Measurements from ENCODE around the gene MAB21L1.

The MAB21L1 gene

DNA sequence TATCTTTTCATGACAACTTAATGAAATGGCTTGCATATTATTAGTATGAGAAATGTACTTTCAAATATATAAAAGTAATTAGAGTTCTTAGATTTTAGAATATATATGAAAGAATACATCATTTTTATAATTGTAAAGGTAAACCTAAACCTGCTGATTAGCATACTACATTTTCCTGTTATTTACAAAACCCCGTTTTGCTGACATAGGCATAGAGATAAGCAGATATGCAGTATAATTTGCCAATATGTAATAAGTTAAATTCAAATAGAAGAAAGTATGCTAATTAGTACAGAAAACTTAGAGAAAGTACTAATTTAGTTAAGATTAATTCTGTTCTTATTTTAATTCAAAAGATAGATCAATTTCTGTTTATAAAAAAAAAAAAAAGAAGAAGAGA, 21.5 kb downstream of the MAB21L1 start:
- no peak for ATAC-seq
- TF ChIP-seq ARNTL (CRISPR knock-in tag; IDR thresholded peaks at IDR 0.05; ENCODE audit: borderline replicate concordance, low read depth) (no peak), ZNF565 (CRISPR knock-in tag; conservative IDR thresholded peaks at IDR 0.05; ENCODE audit: low read depth) (no peak), ZFP30 (CRISPR knock-in tag; IDR thresholded peaks at IDR 0.05) (no peak), RARB (CRISPR knock-in tag; IDR thresholded peaks at IDR 0.05) (no peak), SNAI2 (CRISPR knock-in tag; IDR thresholded peaks at IDR 0.05) (no peak), ZFP3 (CRISPR knock-in tag; IDR thresholded peaks at IDR 0.05) (no peak), BACH2 (CRISPR knock-in tag; IDR thresholded peaks at IDR 0.05; ENCODE audit: borderline replicate concordance) (no peak), ISL1 (CRISPR knock-in tag; IDR thresholded peaks at IDR 0.05) (no peak), TOX (CRISPR knock-in tag; IDR thresholded peaks at IDR 0.05; ENCODE audit: borderline replicate concordance) (no peak), TCF4 (CRISPR knock-in tag; IDR thresholded peaks at IDR 0.05; ENCODE audit: borderline replicate concordance) (no peak), ZNF8 (CRISPR knock-in tag; IDR thresholded peaks at IDR 0.05) (no peak), CSDC2 (CRISPR knock-in tag; IDR thresholded peaks at IDR 0.05) (no peak), OSR1 (CRISPR knock-in tag; IDR thresholded peaks at IDR 0.05) (no peak), ESRRG (CRISPR knock-in tag; IDR thresholded peaks at IDR 0.05) (no peak)
- TF ChIP-seq, protein P1, sequence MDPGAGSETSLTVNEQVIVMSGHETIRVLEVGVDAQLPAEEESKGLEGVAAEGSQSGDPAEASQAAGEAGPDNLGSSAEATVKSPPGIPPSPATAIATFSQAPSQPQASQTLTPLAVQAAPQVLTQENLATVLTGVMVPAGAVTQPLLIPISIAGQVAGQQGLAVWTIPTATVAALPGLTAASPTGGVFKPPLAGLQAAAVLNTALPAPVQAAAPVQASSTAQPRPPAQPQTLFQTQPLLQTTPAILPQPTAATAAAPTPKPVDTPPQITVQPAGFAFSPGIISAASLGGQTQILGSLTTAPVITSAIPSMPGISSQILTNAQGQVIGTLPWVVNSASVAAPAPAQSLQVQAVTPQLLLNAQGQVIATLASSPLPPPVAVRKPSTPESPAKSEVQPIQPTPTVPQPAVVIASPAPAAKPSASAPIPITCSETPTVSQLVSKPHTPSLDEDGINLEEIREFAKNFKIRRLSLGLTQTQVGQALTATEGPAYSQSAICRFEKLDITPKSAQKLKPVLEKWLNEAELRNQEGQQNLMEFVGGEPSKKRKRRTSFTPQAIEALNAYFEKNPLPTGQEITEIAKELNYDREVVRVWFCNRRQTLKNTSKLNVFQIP (CRISPR knock-in tag; IDR thresholded peaks at IDR 0.05; ENCODE audit: borderline replicate concordance, low read depth), result no peak
- TF ChIP-seq, protein P2, sequence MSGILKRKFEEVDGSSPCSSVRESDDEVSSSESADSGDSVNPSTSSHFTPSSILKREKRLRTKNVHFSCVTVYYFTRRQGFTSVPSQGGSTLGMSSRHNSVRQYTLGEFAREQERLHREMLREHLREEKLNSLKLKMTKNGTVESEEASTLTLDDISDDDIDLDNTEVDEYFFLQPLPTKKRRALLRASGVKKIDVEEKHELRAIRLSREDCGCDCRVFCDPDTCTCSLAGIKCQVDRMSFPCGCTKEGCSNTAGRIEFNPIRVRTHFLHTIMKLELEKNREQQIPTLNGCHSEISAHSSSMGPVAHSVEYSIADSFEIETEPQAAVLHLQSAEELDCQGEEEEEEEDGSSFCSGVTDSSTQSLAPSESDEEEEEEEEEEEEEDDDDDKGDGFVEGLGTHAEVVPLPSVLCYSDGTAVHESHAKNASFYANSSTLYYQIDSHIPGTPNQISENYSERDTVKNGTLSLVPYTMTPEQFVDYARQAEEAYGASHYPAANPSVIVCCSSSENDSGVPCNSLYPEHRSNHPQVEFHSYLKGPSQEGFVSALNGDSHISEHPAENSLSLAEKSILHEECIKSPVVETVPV (CRISPR knock-in tag; IDR thresholded peaks at IDR 0.05), result no peak
- TF ChIP-seq, protein P3, sequence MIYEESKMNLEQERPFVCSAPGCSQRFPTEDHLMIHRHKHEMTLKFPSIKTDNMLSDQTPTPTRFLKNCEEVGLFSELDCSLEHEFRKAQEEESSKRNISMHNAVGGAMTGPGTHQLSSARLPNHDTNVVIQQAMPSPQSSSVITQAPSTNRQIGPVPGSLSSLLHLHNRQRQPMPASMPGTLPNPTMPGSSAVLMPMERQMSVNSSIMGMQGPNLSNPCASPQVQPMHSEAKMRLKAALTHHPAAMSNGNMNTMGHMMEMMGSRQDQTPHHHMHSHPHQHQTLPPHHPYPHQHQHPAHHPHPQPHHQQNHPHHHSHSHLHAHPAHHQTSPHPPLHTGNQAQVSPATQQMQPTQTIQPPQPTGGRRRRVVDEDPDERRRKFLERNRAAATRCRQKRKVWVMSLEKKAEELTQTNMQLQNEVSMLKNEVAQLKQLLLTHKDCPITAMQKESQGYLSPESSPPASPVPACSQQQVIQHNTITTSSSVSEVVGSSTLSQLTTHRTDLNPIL (CRISPR knock-in tag; IDR thresholded peaks at IDR 0.05; ENCODE audit: low read depth), result no peak
- TF ChIP-seq, protein P4, sequence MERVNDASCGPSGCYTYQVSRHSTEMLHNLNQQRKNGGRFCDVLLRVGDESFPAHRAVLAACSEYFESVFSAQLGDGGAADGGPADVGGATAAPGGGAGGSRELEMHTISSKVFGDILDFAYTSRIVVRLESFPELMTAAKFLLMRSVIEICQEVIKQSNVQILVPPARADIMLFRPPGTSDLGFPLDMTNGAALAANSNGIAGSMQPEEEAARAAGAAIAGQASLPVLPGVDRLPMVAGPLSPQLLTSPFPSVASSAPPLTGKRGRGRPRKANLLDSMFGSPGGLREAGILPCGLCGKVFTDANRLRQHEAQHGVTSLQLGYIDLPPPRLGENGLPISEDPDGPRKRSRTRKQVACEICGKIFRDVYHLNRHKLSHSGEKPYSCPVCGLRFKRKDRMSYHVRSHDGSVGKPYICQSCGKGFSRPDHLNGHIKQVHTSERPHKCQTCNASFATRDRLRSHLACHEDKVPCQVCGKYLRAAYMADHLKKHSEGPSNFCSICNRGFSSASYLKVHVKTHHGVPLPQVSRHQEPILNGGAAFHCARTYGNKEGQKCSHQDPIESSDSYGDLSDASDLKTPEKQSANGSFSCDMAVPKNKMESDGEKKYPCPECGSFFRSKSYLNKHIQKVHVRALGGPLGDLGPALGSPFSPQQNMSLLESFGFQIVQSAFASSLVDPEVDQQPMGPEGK (CRISPR knock-in tag; IDR thresholded peaks at IDR 0.05; ENCODE audit: borderline replicate concordance), result no peak
- TF ChIP-seq, protein P5, sequence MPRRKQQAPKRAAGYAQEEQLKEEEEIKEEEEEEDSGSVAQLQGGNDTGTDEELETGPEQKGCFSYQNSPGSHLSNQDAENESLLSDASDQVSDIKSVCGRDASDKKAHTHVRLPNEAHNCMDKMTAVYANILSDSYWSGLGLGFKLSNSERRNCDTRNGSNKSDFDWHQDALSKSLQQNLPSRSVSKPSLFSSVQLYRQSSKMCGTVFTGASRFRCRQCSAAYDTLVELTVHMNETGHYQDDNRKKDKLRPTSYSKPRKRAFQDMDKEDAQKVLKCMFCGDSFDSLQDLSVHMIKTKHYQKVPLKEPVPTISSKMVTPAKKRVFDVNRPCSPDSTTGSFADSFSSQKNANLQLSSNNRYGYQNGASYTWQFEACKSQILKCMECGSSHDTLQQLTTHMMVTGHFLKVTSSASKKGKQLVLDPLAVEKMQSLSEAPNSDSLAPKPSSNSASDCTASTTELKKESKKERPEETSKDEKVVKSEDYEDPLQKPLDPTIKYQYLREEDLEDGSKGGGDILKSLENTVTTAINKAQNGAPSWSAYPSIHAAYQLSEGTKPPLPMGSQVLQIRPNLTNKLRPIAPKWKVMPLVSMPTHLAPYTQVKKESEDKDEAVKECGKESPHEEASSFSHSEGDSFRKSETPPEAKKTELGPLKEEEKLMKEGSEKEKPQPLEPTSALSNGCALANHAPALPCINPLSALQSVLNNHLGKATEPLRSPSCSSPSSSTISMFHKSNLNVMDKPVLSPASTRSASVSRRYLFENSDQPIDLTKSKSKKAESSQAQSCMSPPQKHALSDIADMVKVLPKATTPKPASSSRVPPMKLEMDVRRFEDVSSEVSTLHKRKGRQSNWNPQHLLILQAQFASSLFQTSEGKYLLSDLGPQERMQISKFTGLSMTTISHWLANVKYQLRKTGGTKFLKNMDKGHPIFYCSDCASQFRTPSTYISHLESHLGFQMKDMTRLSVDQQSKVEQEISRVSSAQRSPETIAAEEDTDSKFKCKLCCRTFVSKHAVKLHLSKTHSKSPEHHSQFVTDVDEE (CRISPR knock-in tag; IDR thresholded peaks at IDR 0.05), result no peak

DNA sequence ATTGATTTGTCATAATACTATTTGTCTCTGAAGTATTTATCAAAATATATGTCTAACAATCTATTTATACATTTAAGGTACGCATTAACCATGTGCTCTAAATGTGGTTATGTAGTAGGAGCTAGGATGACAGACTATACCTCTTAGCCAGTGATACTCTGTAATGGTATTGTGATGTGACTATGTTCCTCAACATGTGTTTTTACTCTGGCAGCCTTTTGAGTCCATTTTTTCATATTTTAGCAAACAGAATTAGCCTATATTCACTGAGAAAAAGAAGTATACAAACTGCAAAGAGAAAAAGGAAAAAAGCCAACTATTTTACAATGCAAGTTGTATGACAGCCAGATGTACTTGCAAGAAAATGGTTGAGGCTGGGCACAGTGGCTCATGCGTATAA, 26.7 kb downstream of the MAB21L1 start:
- TF ChIP-seq CSDC2 (CRISPR knock-in tag; IDR thresholded peaks at IDR 0.05), result no peak
- TF ChIP-seq, protein P4 (CRISPR knock-in tag; IDR thresholded peaks at IDR 0.05; ENCODE audit: borderline replicate concordance), result no peak
- no peak for TF ChIP-seq GLIS3 (CRISPR knock-in tag; IDR thresholded peaks at IDR 0.05)
- TF ChIP-seq ZFP3 (CRISPR knock-in tag; IDR thresholded peaks at IDR 0.05), result no peak
- TF ChIP-seq TCF4 (CRISPR knock-in tag; IDR thresholded peaks at IDR 0.05; ENCODE audit: borderline replicate concordance), result no peak; the same call in 1 of the 2 replicates
- TF ChIP-seq ISL1 (CRISPR knock-in tag; IDR thresholded peaks at IDR 0.05), result no peak
- no peak for TF ChIP-seq BACH2 (CRISPR knock-in tag; IDR thresholded peaks at IDR 0.05; ENCODE audit: borderline replicate concordance)
- TF ChIP-seq OSR1 (CRISPR knock-in tag; IDR thresholded peaks at IDR 0.05), result no peak
- TF ChIP-seq, protein P2 (CRISPR knock-in tag; IDR thresholded peaks at IDR 0.05), result no peak
- TF ChIP-seq ZNF70 (CRISPR knock-in tag; IDR thresholded peaks at IDR 0.05), result no peak
- ATAC-seq, result no peak

All from SK-N-SH treated with all-trans-retinoic acid at 6 μM for 48 hours (cell line).